GM18526 (cell line): Measurements from ENCODE around the gene SLC50A1.

Experiments
- POLR2A ChIP-seq: IDR thresholded peaks from 3 replicates; pipeline ENCODE4 v1.6.1; 2011; ENCODE audit not compliant: insufficient read length; ENCODE audit errors: extremely low read depth

The SLC50A1 gene

GRCh38 chr1:155173478-155174323 lies 38.0 kb downstream of the SLC50A1 start, which contains the start of gene TRIM46:
TRIM46 (plus strand) TSS chr1:155173849; CDS start chr1:155173967, 118 bp downstream.
- no peak for TF ChIP-seq POLR2A

- no peak for TF ChIP-seq POLR2A
Measured at GRCh38 chr1:155174324-155175280, 39.0 kb downstream of the SLC50A1 start.

DNA sequence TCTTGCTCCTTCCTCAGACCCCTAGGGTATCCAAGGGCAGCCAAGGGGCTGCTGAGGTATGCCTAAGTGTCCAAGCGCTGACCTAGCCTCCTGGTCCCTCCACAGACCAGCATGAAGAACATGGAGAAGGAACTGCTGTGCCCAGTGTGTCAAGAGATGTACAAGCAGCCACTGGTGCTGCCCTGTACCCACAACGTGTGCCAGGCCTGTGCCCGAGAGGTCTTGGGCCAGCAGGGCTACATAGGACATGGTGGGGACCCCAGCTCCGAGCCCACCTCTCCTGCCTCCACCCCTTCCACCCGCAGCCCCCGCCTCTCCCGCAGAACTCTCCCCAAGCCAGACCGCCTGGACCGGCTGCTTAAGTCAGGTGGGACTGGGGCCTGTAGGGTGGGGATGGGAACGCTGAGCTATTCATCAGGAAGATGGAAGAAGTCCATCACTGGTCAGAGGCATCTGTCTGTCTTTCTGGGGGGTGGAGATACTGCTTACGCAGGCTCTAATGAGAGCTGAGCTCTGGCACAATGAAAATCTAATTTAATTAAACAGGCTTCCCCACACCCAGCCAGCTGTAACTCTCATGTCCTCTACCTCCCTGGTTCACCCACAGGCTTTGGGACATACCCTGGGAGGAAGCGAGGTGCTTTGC lies 39.8 kb downstream of the SLC50A1 start:
- TF ChIP-seq POLR2A: no peak

- TF ChIP-seq POLR2A: no peak
Measured at GRCh38 chr1:155175927-155176371, 40.3 kb downstream of the SLC50A1 start.

- no peak for TF ChIP-seq POLR2A
Measured at GRCh38 chr1:155176544-155177071, 41.0 kb downstream of the SLC50A1 start.

DNA sequence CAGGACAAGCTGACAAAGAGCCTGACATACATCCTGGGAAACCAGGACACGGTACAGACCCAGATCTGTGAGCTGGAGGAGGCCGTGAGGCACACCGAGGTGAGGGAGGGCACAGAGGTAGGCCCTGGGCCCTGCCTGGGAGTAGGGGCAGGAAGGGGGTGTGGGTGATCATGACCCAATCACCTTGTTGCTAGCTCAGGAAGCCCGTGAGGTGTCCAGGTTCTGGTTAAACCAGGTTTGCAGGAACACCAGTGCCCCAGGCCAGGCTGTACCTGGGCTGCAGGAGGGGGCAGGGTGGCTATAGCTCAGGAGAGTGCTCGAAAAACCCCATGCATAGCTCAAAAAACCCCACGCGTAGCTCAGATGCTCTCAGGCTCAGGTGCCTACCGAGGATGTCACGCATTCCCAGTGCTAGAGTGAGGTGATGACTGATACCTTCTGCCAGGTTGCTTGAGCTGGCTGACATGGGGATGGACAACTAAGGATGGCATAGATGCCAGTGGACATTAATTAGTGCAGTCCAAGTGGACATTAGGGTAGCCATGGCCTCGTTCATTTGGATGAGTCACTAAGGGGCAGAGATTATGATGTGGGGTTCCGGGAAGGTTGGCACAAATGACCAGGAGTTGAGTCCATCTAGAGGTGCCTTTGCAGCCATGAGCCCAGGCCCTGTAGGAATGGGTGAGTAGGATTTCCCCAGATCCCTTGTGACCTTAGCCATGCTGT lies 41.7 kb downstream of the SLC50A1 start:
- TF ChIP-seq POLR2A: no peak

DNA sequence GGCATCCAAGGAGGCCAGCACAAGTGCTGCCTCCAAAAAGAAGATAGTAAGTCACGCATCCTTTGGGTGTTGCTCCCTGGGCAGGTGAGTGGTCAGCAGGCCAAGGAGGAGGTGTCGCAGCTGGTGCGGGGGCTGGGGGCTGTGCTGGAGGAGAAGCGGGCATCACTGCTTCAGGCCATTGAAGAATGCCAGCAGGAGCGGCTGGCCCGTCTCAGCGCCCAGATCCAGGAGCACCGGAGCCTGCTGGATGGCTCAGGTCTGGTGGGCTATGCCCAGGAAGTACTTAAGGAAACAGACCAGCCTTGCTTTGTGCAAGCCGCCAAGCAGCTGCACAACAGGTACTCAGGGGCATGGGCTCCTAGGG lies 42.2 kb downstream of the SLC50A1 start:
- no peak for TF ChIP-seq POLR2A

- no peak for TF ChIP-seq POLR2A
Measured at GRCh38 chr1:155178441-155179111, 42.9 kb downstream of the SLC50A1 start.

DNA sequence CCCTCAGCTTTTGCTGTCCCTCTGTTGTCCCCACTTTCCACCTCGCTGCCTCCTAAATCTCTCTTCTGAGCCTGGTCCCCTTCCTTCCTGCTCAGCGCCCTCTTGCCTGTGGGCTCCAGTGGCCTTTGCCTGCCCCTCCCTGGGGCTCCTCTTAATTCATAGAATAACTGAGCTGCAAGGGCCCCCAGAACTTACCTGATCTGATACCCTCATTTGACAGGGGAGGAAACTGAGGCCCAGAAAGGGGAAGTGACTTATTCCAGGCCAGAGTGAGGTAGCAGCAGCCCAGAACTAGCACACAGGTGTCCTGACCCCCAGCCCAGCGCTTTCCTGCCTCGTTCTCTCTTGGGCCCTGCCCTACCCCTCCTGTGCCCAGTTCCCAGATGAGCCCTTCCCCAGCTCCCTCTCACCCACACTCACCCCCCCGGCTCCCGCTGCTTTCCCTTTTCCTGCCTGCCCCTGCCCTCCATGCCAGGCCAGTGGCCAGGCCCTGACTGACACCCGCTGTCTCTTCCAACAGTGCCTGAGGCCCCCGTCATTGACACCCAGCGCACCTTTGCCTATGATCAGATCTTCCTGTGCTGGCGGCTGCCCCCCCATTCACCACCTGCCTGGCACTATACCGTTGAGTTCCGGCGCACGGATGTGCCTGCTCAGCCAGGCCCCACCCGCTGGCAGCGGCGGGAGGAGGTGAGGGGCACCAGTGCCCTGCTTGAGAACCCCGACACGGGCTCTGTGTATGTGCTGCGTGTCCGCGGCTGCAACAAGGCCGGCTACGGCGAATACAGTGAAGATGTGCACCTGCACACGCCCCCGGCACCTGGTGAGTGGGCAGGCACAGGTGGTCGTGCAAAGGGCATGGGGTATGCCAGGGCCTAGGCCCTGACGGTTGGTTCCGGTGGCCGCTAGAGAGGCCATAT lies 43.7 kb downstream of the SLC50A1 start:
- no peak for TF ChIP-seq POLR2A

DNA sequence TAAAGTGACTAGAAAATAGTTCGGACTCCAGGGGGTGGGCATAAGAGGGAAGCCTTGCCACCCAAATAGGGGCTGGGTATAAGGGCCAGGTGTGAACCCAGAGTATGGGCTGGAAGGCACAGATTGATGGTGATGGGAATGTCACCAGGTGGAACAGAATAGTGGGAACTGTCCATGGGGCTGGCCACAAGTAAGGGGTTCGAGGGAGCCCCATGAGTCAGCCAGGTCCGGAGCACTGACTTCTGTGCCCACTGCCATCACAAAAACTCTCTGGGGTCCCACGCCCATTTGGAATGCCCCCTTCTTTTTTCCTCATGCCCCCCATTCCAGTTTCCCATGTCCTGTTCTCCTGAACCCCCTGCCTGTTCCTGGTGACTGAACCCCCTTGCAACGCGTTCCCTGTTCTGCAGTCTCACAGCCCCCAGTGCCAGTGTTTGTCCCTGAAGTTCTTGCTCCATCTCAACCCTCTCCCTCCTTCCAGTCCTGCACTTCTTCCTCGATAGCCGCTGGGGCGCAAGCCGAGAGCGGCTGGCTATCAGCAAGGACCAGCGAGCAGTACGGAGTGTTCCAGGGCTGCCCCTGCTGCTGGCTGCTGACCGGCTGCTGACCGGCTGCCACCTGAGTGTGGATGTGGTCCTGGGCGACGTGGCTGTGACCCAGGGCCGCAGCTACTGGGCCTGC lies 45.9 kb downstream of the SLC50A1 start:
- TF ChIP-seq POLR2A: no peak

GRCh38 chr1:155182052-155182550 lies 46.4 kb downstream of the SLC50A1 start:
- TF ChIP-seq POLR2A: no peak

DNA sequence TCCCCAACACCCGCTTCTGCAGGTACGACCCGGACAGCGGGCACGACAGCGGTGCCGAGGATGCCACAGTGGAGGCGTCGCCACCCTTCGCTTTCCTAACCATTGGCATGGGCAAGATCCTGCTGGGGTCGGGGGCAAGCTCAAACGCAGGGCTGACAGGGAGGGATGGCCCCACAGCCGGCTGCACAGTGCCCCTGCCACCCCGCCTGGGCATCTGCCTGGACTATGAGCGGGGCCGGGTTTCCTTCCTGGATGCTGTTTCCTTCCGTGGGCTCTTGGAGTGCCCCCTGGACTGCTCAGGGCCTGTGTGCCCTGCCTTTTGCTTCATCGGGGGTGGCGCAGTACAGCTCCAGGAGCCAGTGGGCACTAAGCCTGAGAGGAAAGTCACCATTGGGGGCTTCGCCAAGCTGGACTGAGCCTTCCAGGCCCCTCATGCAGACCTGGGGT lies 48.1 kb downstream of the SLC50A1 start:
- no peak for TF ChIP-seq POLR2A

- no peak for TF ChIP-seq POLR2A
Measured at GRCh38 chr1:155184351-155184811, 48.7 kb downstream of the SLC50A1 start.
